ENCODE measurements around the gene AIFM3. TPM values are rescaled to one million over a fixed set of nuclear protein-coding genes. Genes with fewer than 3 reads are reported as not detected.

Gene AIFM3
- total and polyA plus RNA-seq, 2 experiments from 2014 or later = 0.45 to 1.5 TPM

GRCh38 chr22:21016644-21017420, 49.8 kb downstream of the AIFM3 start:
- no peaks in the 10 kb centered on the region for H3K79me2 ChIP-seq (replicated peaks; ENCODE audit: insufficient read depth)
- H3K4me1 Mint-ChIP-seq = peaks cover 19% of the 10 kb centered on the region; the same call in 2 of the 3 replicates
- ATAC-seq = no peak
- H3K27ac Mint-ChIP-seq = no peak overlapping the region
- H3K9me2 ChIP-seq (ENCODE audit: insufficient read depth) = no peaks in the 10 kb centered on the region
- no peaks in the 10 kb centered on the region for H3F3A ChIP-seq (replicated peaks; ENCODE audit: low read depth)
- H3K27ac ChIP-seq (ENCODE audit: low read depth) = no peak overlapping the region
- H3K36me3 Mint-ChIP-seq (ENCODE audit: low read depth) = no peaks in the 10 kb centered on the region
- H3K4me3 Mint-ChIP-seq = no peak overlapping the region; the same call in 2 of the 3 replicates
- no peaks in the 10 kb centered on the region for H3K36me3 ChIP-seq (ENCODE audit: insufficient read depth)
- no peak overlapping the region for H3K4me3 ChIP-seq
- TF ChIP-seq REST (IDR thresholded peaks at IDR 0.05; ENCODE audit: unreplicated experiment) = no peak
- H3K27me3 Mint-ChIP-seq (ENCODE audit: insufficient read depth, low read depth, poor library complexity) = peaks cover 21% of the 10 kb centered on the region
- H4K20me1 ChIP-seq (replicated peaks; ENCODE audit: insufficient read depth) = no peaks in the 10 kb centered on the region
- peaks cover 2% of the 10 kb centered on the region; the same call in 2 of the 3 replicates for H3K9me3 Mint-ChIP-seq
- H2AFZ ChIP-seq = no peak overlapping the region
- H3K27me3 ChIP-seq (ENCODE audit: insufficient read depth) = no peaks in the 10 kb centered on the region
- no peak overlapping the region for H3K4me2 ChIP-seq
- DNase-seq (ENCODE audit: low spot score) = no peak
- peaks cover 11% of the 10 kb centered on the region for H3K4me1 ChIP-seq (ENCODE audit: insufficient read depth)

GRCh38 chr22:21018314-21018713, 51.3 kb downstream of the AIFM3 start:
- Histone ChIP-seq H3K79me2 (replicated peaks; ENCODE audit: insufficient read depth) (no peaks in the 10 kb centered on the region), H3F3A (replicated peaks; ENCODE audit: low read depth) (no peaks in the 10 kb centered on the region), H4K20me1 (replicated peaks; ENCODE audit: insufficient read depth) (no peaks in the 10 kb centered on the region), H3K27ac (ENCODE audit: low read depth) (no peak overlapping the region), H2AFZ (no peak overlapping the region), H3K27me3 (ENCODE audit: insufficient read depth) (no peaks in the 10 kb centered on the region), H3K4me1 (ENCODE audit: insufficient read depth) (peaks cover 10% of the 10 kb centered on the region), H3K9me2 (ENCODE audit: insufficient read depth) (no peaks in the 10 kb centered on the region), H3K4me2 (no peak overlapping the region), H3K4me3 (no peak overlapping the region), H3K36me3 (ENCODE audit: insufficient read depth) (no peaks in the 10 kb centered on the region)
- peaks cover 23% of the 10 kb centered on the region for H3K27me3 Mint-ChIP-seq (ENCODE audit: insufficient read depth, low read depth, poor library complexity)
- DNase-seq (ENCODE audit: low spot score) (no peak), ATAC-seq (no peak)
- no peaks in the 10 kb centered on the region for H3K36me3 Mint-ChIP-seq (ENCODE audit: low read depth)
- no peak overlapping the region for H3K27ac Mint-ChIP-seq
- H3K4me3 Mint-ChIP-seq = no peak overlapping the region
- H3K9me3 Mint-ChIP-seq = peaks cover 2% of the 10 kb centered on the region; the same call in 2 of the 3 replicates
- H3K4me1 Mint-ChIP-seq = peaks cover 16% of the 10 kb centered on the region; the same call in 2 of the 3 replicates
- TF ChIP-seq JUNB (IDR thresholded peaks at IDR 0.05; ENCODE audit: unreplicated experiment) = no peak
- TF ChIP-seq NANOG (IDR thresholded peaks at IDR 0.05; ENCODE audit: borderline replicate concordance) = no peak
- TF ChIP-seq EZH2phosphoT487 (IDR thresholded peaks at IDR 0.05; ENCODE audit: unreplicated experiment) = no peak
- no peak for TF ChIP-seq CTCF (conservative IDR thresholded peaks at IDR 0.05; ENCODE audit: low read depth in 2 of 2)
- no peak for TF ChIP-seq ETS1 (IDR thresholded peaks at IDR 0.05)
- TF ChIP-seq ZNF331 (CRISPR knock-in tag; IDR thresholded peaks at IDR 0.05; ENCODE audit: low read depth) = no peak
- no peak for TF ChIP-seq EZH2 (IDR thresholded peaks at IDR 0.05; ENCODE audit: low read depth, unreplicated experiment)
- TF ChIP-seq STAT1 (IDR thresholded peaks at IDR 0.05; ENCODE audit: unreplicated experiment) = no peak
- no peak for TF ChIP-seq ZNF114 (CRISPR knock-in tag; IDR thresholded peaks at IDR 0.05)
